Caco-2 (cell line): ENCODE data around the gene PRKCSH. TPM values are rescaled to one million over a fixed set of nuclear protein-coding genes. Genes with fewer than 3 reads are reported as not detected.
A peak's percentile ranks its signal among the peaks of the same experiment; 100 is the strongest.

Experiments
- BruUV-seq: library from RNA; stranded (reverse); fragments of 400-500 nt; replicated peaks from 2 replicates; lab custom pipeline; 2021; lab: Mats Ljungman, UMichigan
- CTCF ChIA-PET: fragments of 300-600 bp; sonication (Branson Sonifier 250); formaldehyde crosslinking; loops from one replicate; lab custom pipeline; 2022; ENCODE audit warnings: antibody characterized with exemption; lab: Charles Lee
- POLR2A ChIA-PET: fragments of 300-600 bp; sonication (Branson Sonifier 250); formaldehyde crosslinking; loops from one replicate; lab custom pipeline; 2022; ENCODE audit warnings: antibody characterized with exemption; lab: Charles Lee
- DNase-seq, 2 experiments: peaks; one replicate each; pipeline versions ENCODE4 v3.0.0 to v3.0.0-alpha.2; 2020 to 2022
- H3K27me3 ChIP-seq: replicated peaks from 2 replicates; pipeline ENCODE4 v1.6.0; 2011; ENCODE audit warnings: low read length; ENCODE audit not compliant: control insufficient read depth, insufficient read depth
- H3K36me3 ChIP-seq: 2 replicates; pipeline ENCODE4 v1.5.1; 2011; ENCODE audit warnings: low read length; ENCODE audit not compliant: control insufficient read depth, insufficient read depth
- H3K4me1 ChIP-seq: fragments of 250-450 bp; sonication (Bioruptor Pico); 2 replicates; pipeline ENCODE4 v1.5.1; 2020; ENCODE audit warnings: mild to moderate bottlenecking
- H3K4me3 ChIP-seq: 2 replicates; pipeline ENCODE4 v1.5.1; 2011; ENCODE audit warnings: low read depth, mild to moderate bottlenecking, control low read depth, low read length
- H3K9me3 ChIP-seq: fragments of 250-450 bp; sonication (Bioruptor Pico); 2 replicates; pipeline ENCODE4 v1.5.1; 2020; ENCODE audit warnings: mild to moderate bottlenecking, moderate library complexity
- H3K27ac Mint-ChIP-seq: one replicate; pipeline ENCODE4 v1.8.0; 2022; ENCODE audit warnings: mixed read lengths; ENCODE audit not compliant: unreplicated experiment
- H3K27me3 Mint-ChIP-seq: one replicate; pipeline ENCODE4 v1.8.0; 2022; ENCODE audit warnings: mixed read lengths; ENCODE audit not compliant: insufficient read depth, unreplicated experiment
- H3K36me3 Mint-ChIP-seq: one replicate; pipeline ENCODE4 v1.8.0; 2022; ENCODE audit warnings: mild to moderate bottlenecking, mixed read lengths; ENCODE audit not compliant: insufficient read depth, unreplicated experiment
- H3K4me1 Mint-ChIP-seq: one replicate; pipeline ENCODE4 v1.8.0; 2022; ENCODE audit warnings: low read depth, mixed read lengths; ENCODE audit not compliant: unreplicated experiment
- H3K4me3 Mint-ChIP-seq: one replicate; pipeline ENCODE4 v1.8.0; 2022; ENCODE audit warnings: mild to moderate bottlenecking, moderate library complexity, mixed read lengths; ENCODE audit not compliant: unreplicated experiment
- H3K9me3 Mint-ChIP-seq: one replicate; pipeline ENCODE4 v1.8.0; 2022; ENCODE audit warnings: mixed read lengths; ENCODE audit not compliant: unreplicated experiment
- intact Hi-C: fragments of 100-400 bp; cut with micrococcal nuclease; formaldehyde crosslinking; loops from one replicate; pipeline ENCODE4 v1.10.0; 2022; ENCODE audit not compliant: unreplicated experiment
- total RNA-seq: library from RNA; stranded (reverse); gene quantifications from 2 replicates; pipeline ENCODE4 v1.2.3, GENCODE V29; 2022
- TF ChIP-seq, protein P1 (sequence below), 2 experiments: fragments of 200-600 bp in 1 of 2; IDR thresholded peaks; 1 replicate in 1 of 2; 2 replicates in 1 of 2; pipeline versions ENCODE4 v1.5.1 to v1.8.0; 2011 to 2022; ENCODE audit warnings: antibody characterized with exemption in 1 of 2, control low read depth in 1 of 2, inconsistent platforms in 1 of 2, low read depth in 1 of 2, low read length in 1 of 2, mild to moderate bottlenecking in 1 of 2, moderate library complexity in 1 of 2; ENCODE audit not compliant: insufficient read depth in 1 of 2, severe bottlenecking in 1 of 2, unreplicated experiment in 1 of 2

Gene PRKCSH
- total RNA-seq, 1 experiment from 2014 or later: 456 TPM

- TF ChIP-seq, protein P1, sequence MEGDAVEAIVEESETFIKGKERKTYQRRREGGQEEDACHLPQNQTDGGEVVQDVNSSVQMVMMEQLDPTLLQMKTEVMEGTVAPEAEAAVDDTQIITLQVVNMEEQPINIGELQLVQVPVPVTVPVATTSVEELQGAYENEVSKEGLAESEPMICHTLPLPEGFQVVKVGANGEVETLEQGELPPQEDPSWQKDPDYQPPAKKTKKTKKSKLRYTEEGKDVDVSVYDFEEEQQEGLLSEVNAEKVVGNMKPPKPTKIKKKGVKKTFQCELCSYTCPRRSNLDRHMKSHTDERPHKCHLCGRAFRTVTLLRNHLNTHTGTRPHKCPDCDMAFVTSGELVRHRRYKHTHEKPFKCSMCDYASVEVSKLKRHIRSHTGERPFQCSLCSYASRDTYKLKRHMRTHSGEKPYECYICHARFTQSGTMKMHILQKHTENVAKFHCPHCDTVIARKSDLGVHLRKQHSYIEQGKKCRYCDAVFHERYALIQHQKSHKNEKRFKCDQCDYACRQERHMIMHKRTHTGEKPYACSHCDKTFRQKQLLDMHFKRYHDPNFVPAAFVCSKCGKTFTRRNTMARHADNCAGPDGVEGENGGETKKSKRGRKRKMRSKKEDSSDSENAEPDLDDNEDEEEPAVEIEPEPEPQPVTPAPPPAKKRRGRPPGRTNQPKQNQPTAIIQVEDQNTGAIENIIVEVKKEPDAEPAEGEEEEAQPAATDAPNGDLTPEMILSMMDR (IDR thresholded peaks at IDR 0.05; ENCODE audit: insufficient read depth in 1 of 2, low read depth in 1 of 2, low read length in 1 of 2, severe bottlenecking in 1 of 2, unreplicated experiment in 1 of 2): no peak
- Histone ChIP-seq H3K4me3 (no peak overlapping the region), H3K9me3 (no peaks in the 10 kb centered on the region), H3K36me3 (peaks cover 1% of the 10 kb centered on the region; the same call in 1 of the 2 replicates), H3K27me3 (no peaks in the 10 kb centered on the region), H3K4me1 (no peaks in the 10 kb centered on the region)
- intact Hi-C loops: loop anchor here (5.0 kb wide), 1 partner anchor 34 kb away; the partner anchor contains the start of gene EPOR
- POLR2A ChIA-PET: no interaction called here
- Mint-ChIP-seq H3K36me3 (peaks cover 8% of the 10 kb centered on the region), H3K9me3 (no peaks in the 10 kb centered on the region), H3K27me3 (no peaks in the 10 kb centered on the region), H3K4me3 (peak overlapping the region; percentile 17), H3K4me1 (no peaks in the 10 kb centered on the region), H3K27ac (no peak overlapping the region)
- no TSS peak for BruUV-seq
- CTCF ChIA-PET: no interaction called here
- DNase-seq: no peak
These were observed 18.9 kb upstream of the PRKCSH start for GRCh38 chr19:11416346-11417052.

- CTCF ChIA-PET: interaction anchor here (0.5 to 3.1 kb wide), 5 partner anchors 17 to 556 kb away, joined by 6 to 28 read pairs (median 13); partner anchors contain the start of genes EPOR, ODAD3 and PRKCSH
These were observed 17.3 kb upstream of the PRKCSH start for GRCh38 chr19:11418094-11418548.

More at GRCh38 chr19:11418094-11418548, 17.3 kb upstream of the PRKCSH start:
- Mint-ChIP-seq H3K27me3 (no peaks in the 10 kb centered on the region), H3K4me1 (peaks cover under 1% of the 10 kb centered on the region), H3K36me3 (peaks cover 8% of the 10 kb centered on the region), H3K27ac (peak overlapping the region; percentile 89), H3K9me3 (no peaks in the 10 kb centered on the region), H3K4me3 (peak overlapping the region; percentile 92)
- POLR2A ChIA-PET: interaction anchor here (0.6 to 1.5 kb wide), 7 partner anchors 17 to 787 kb away, joined by 3 to 7 read pairs (median 5); partner anchors contain the start of genes ODAD3 and PRKCSH
- Histone ChIP-seq H3K4me3 (peak overlapping the region; percentile 58), H3K9me3 (no peaks in the 10 kb centered on the region), H3K36me3 (peaks cover 1% of the 10 kb centered on the region; the same call in 1 of the 2 replicates), H3K27me3 (no peaks in the 10 kb centered on the region), H3K4me1 (no peaks in the 10 kb centered on the region)
- no peak for DNase-seq
- TF ChIP-seq, protein P1 (IDR thresholded peaks at IDR 0.05; ENCODE audit: insufficient read depth in 1 of 2, low read depth in 1 of 2, low read length in 1 of 2, severe bottlenecking in 1 of 2, unreplicated experiment in 1 of 2): no peak
- intact Hi-C loops: loop anchor here (5.0 kb wide), 1 partner anchor 36 kb away; the partner anchor contains the start of gene EPOR
- no TSS peak for BruUV-seq
